Measurements from ENCODE around the gene TFF3.

The TFF3 gene

GRCh38 chr21:42324896-42325295 is 9.7 kb upstream of the TFF3 start:
- Histone ChIP-seq H3K27me3 (peaks cover 0 to 16% of the 10 kb centered on the region in 2 donors), H3K4me3 (no peak overlapping the region), H3K36me3 (no peaks in the 10 kb centered on the region), H3K27ac (no peak overlapping the region), H3K9me3 (no peaks in the 10 kb centered on the region), H3K4me1 (no peaks in the 10 kb centered on the region)
- TF ChIP-seq CTCF (IDR thresholded peaks at IDR 0.05), result no peak
- no peak for DNase-seq
- intact Hi-C loops (cut with DNase I; ENCODE audit: low total_unique reads), result no loop called here

GRCh38 chr21:42321845-42322244 is 6.6 kb upstream of the TFF3 start:
- Histone ChIP-seq H3K9me3 (no peaks in the 10 kb centered on the region), H3K4me3 (no peak overlapping the region), H3K27me3 (peaks cover 0 to 38% of the 10 kb centered on the region in 2 donors), H3K4me1 (no peaks in the 10 kb centered on the region), H3K36me3 (no peaks in the 10 kb centered on the region), H3K27ac (no peak overlapping the region)
- no peak for DNase-seq
- TF ChIP-seq CTCF (IDR thresholded peaks at IDR 0.05), result no peak
- intact Hi-C loops (cut with DNase I; ENCODE audit: low total_unique reads), result no loop called here

- Histone ChIP-seq H3K27me3 (peaks cover 0 to 40% of the 10 kb centered on the region in 2 donors), H3K9me3 (no peaks in the 10 kb centered on the region), H3K27ac (no peak overlapping the region), H3K36me3 (no peaks in the 10 kb centered on the region), H3K4me1 (no peaks in the 10 kb centered on the region), H3K4me3 (no peak overlapping the region)
- no peak for DNase-seq
- TF ChIP-seq CTCF (IDR thresholded peaks at IDR 0.05), result no peak
- intact Hi-C loops (cut with DNase I; ENCODE audit: low total_unique reads), result no loop called here
Observed at GRCh38 chr21:42321231-42321630, 6.0 kb upstream of the TFF3 start.

GRCh38 chr21:42320791-42321190 is 5.6 kb upstream of the TFF3 start:
- TF ChIP-seq CTCF (IDR thresholded peaks at IDR 0.05), result no peak
- no peaks in the 10 kb centered on the region for H3K36me3 ChIP-seq
- no peak for DNase-seq
- no peaks in the 10 kb centered on the region for H3K9me3 ChIP-seq
- intact Hi-C loops (cut with DNase I; ENCODE audit: low total_unique reads), result no loop called here
- H3K4me3 ChIP-seq, result no peak overlapping the region
- no peaks in the 10 kb centered on the region for H3K4me1 ChIP-seq
- H3K27me3 ChIP-seq, result peaks cover 0 to 40% of the 10 kb centered on the region in 2 donors
- H3K27ac ChIP-seq, result no peak overlapping the region

GRCh38 chr21:42319851-42320572 is 4.8 kb upstream of the TFF3 start:
- Histone ChIP-seq H3K9me3 (no peaks in the 10 kb centered on the region), H3K36me3 (no peaks in the 10 kb centered on the region), H3K27ac (no peak overlapping the region), H3K27me3 (peaks cover 0 to 37% of the 10 kb centered on the region in 2 donors), H3K4me3 (no peak overlapping the region), H3K4me1 (no peaks in the 10 kb centered on the region)
- DNase-seq, result no peak
- TF ChIP-seq CTCF (IDR thresholded peaks at IDR 0.05), result no peak
- intact Hi-C loops (cut with DNase I; ENCODE audit: low total_unique reads), result no loop called here
